RWPE2 (cell line): ENCODE data around the gene SERPINB2.
A peak's percentile ranks its signal among the peaks of the same experiment; 100 is the strongest.

Source experiments
- ATAC-seq: fragments of 200-7000 bp; cut with Tn5 transposase; 3 replicates; pipeline ENCODE4 v1.9.1; 2021; ENCODE audit warnings: low read depth
- DNase-seq: peaks from one replicate; pipeline ENCODE4 v3.0.0-alpha.2; 2020; ENCODE audit warnings: low spot score
- H3K27ac ChIP-seq: fragments of 450-650 bp; 2 replicates; pipeline ENCODE4 v1.5.1; 2017; ENCODE audit warnings: mild to moderate bottlenecking; ENCODE audit not compliant: poor library complexity, severe bottlenecking
- H3K27me3 ChIP-seq: fragments of 250-450 bp; sonication (Bioruptor Pico); 2 replicates; pipeline ENCODE4 v1.5.1; 2021; ENCODE audit warnings: mild to moderate bottlenecking, moderate library complexity; ENCODE audit not compliant: insufficient read depth, poor library complexity, severe bottlenecking
- H3K36me3 ChIP-seq: fragments of 250-450 bp; sonication (Bioruptor Pico); 2 replicates; pipeline ENCODE4 v1.5.1; 2020; ENCODE audit warnings: low read depth, mild to moderate bottlenecking, moderate library complexity
- H3K4me1 ChIP-seq: fragments of 250-450 bp; sonication (Bioruptor Pico); 2 replicates; pipeline ENCODE4 v1.5.1; 2021; ENCODE audit warnings: mild to moderate bottlenecking, moderate library complexity; ENCODE audit not compliant: insufficient read depth, poor library complexity, severe bottlenecking
- H3K4me3 ChIP-seq: fragments of 250-450 bp; sonication (Bioruptor Pico); 2 replicates; pipeline ENCODE4 v1.5.1; 2021; ENCODE audit warnings: mild to moderate bottlenecking, moderate library complexity; ENCODE audit not compliant: severe bottlenecking
- H3K9me3 ChIP-seq: fragments of 250-450 bp; sonication (Bioruptor Pico); 2 replicates; pipeline ENCODE4 v1.5.1; 2021; ENCODE audit warnings: mild to moderate bottlenecking, moderate library complexity; ENCODE audit not compliant: severe bottlenecking
- TF ChIP-seq, protein P1 (sequence below): fragments of 450-650 bp; IDR thresholded peaks from one replicate; pipeline ENCODE4 v1.5.1; 2017; ENCODE audit warnings: mild to moderate bottlenecking, moderate library complexity; ENCODE audit not compliant: poor library complexity, severe bottlenecking

SERPINB2 gene

DNA sequence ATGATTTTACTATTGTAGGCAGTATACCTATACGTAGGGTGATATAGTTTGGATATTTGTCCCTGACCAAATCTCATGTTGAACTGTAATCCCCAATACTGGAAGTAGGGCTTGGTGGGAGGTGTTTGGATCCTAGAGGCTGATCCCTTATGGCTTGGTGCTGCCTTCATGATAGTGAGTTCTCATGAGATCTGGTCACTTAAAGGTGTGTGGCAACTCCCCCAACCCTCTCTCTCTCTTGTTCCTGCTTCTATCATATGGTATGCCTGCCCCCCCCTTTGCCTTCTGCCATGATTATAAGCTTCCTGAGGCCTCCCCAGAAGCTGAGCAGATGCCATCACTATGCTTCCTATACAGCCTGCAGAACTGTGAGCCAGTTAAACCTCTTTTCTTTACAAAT is 18.6 kb downstream of the SERPINB2 start:
- no peak overlapping the region for H3K4me3 ChIP-seq
- no peak for DNase-seq
- TF ChIP-seq, protein P1, sequence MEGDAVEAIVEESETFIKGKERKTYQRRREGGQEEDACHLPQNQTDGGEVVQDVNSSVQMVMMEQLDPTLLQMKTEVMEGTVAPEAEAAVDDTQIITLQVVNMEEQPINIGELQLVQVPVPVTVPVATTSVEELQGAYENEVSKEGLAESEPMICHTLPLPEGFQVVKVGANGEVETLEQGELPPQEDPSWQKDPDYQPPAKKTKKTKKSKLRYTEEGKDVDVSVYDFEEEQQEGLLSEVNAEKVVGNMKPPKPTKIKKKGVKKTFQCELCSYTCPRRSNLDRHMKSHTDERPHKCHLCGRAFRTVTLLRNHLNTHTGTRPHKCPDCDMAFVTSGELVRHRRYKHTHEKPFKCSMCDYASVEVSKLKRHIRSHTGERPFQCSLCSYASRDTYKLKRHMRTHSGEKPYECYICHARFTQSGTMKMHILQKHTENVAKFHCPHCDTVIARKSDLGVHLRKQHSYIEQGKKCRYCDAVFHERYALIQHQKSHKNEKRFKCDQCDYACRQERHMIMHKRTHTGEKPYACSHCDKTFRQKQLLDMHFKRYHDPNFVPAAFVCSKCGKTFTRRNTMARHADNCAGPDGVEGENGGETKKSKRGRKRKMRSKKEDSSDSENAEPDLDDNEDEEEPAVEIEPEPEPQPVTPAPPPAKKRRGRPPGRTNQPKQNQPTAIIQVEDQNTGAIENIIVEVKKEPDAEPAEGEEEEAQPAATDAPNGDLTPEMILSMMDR = no peak
- ATAC-seq = no peak
- no peaks in the 10 kb centered on the region for H3K9me3 ChIP-seq
- no peak overlapping the region for H3K27ac ChIP-seq
- no peaks in the 10 kb centered on the region for H3K36me3 ChIP-seq
- peaks cover 12% of the 10 kb centered on the region for H3K4me1 ChIP-seq
- no peaks in the 10 kb centered on the region for H3K27me3 ChIP-seq

DNA sequence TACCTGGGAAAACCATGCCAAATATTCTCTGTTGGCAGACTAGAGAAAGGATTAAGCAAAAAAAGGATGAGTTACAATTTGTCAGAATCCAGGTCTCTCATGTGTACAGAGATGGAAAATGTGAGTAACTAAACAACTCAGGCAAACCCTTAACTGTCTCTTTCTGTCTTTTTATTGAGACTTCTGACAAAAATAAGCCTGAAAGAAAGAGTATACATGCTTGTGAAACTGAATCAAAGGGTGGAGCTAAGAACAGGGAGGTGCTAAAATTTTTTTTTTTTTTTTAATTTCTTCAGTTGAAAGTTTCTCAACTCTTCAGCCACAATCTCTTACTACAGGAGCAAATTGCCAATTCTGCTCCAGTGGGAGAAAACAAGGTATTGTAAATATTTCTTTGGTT is 20.2 kb downstream of the SERPINB2 start, which contains the start of gene SERPINB10:
TSS of gene SERPINB10 (plus strand) at position 295 of the 400 bp plus-strand sequence. CDS start 7,553 bp downstream, outside the sequence.
- H3K36me3 ChIP-seq = no peaks in the 10 kb centered on the region
- peaks cover 12% of the 10 kb centered on the region for H3K4me1 ChIP-seq
- DNase-seq = no peak
- H3K4me3 ChIP-seq = no peak within 1 kb of the TSS
- ATAC-seq = no peak
- no peaks in the 10 kb centered on the region for H3K9me3 ChIP-seq
- TF ChIP-seq, protein P1 = no peak
- H3K27ac ChIP-seq = no peak within 1 kb of the TSS
- no peaks in the 10 kb centered on the region for H3K27me3 ChIP-seq

DNA sequence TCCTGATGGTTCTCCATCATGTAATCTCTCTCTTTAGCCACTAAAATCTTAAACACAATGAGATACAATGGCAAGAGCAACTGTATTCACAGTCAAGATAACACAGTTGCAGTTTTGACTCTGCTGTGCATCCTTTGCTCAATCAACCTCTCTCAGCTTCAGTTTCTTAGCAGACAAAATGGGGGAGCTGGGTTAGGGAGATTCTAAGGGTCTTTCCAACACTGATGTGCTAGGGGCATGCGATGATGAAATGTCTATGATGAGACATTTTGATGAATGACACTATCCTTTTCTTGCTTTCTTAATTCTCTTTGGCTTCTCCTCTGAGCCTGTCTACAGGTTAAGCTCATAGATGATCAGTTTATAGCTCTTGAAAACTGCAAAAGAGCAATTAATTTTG is 21.4 kb downstream of the SERPINB2 start:
- TF ChIP-seq, protein P1 = no peak
- no peak for ATAC-seq
- Histone ChIP-seq H3K4me3 (no peak overlapping the region), H3K27me3 (no peaks in the 10 kb centered on the region), H3K4me1 (peaks cover 12% of the 10 kb centered on the region), H3K9me3 (no peaks in the 10 kb centered on the region), H3K27ac (no peak overlapping the region), H3K36me3 (no peaks in the 10 kb centered on the region)
- DNase-seq = no peak

DNA sequence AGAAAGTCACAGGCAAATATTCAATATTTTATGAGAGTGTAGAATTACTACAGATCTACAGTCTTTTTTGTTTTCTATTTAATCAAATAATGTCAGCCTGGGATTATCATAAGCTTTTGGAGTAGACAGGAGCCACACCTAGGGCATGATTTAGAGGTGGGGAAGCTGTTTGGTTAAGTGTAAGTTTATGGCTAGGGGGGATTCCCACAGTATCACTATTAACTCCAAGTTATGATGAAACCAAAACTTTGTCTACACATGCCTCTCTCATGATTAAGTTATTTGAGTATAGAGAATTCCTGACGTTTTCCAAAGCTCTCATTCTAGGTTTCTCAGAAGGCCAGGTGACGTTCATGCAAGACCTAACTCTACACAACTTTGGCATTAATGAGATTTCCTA is 22.4 kb downstream of the SERPINB2 start:
- Histone ChIP-seq H3K4me1 (peaks cover 12% of the 10 kb centered on the region), H3K36me3 (no peaks in the 10 kb centered on the region), H3K4me3 (no peak overlapping the region), H3K27me3 (no peaks in the 10 kb centered on the region), H3K9me3 (no peaks in the 10 kb centered on the region), H3K27ac (no peak overlapping the region)
- ATAC-seq (peak; percentile 77), DNase-seq (no peak)
- TF ChIP-seq, protein P1 = no peak

DNA sequence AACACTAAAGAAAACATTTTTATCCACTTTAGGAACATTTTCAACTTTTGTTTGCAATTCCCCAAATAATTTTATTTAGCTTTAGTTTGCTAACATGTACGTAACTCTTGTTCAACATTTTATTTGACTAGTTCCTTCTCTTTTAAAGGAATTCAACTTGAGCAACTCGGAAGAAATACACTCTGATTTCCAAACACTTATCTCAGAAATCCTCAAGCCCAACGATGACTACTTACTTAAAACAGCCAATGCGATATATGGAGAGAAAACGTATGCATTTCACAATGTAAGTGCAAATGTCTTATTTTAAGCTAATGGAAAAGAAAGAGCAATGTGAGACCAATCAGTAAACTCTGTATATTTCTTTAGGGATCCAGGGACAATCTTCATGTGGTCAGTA is 30.3 kb downstream of the SERPINB2 start:
- Histone ChIP-seq H3K4me3 (no peak overlapping the region), H3K27me3 (no peaks in the 10 kb centered on the region), H3K9me3 (no peaks in the 10 kb centered on the region), H3K36me3 (no peaks in the 10 kb centered on the region), H3K27ac (no peak overlapping the region), H3K4me1 (no peaks in the 10 kb centered on the region)
- TF ChIP-seq, protein P1 = no peak
- ATAC-seq = no peak
- DNase-seq = no peak
